ENCODE data around the gene MEAK7. TPM values are rescaled to one million over a fixed set of nuclear protein-coding genes. Genes with fewer than 3 reads are reported as not detected.

MEAK7 gene
- total RNA-seq, 2 experiments from 2014 or later: 21.1 to 22.4 TPM

DNA sequence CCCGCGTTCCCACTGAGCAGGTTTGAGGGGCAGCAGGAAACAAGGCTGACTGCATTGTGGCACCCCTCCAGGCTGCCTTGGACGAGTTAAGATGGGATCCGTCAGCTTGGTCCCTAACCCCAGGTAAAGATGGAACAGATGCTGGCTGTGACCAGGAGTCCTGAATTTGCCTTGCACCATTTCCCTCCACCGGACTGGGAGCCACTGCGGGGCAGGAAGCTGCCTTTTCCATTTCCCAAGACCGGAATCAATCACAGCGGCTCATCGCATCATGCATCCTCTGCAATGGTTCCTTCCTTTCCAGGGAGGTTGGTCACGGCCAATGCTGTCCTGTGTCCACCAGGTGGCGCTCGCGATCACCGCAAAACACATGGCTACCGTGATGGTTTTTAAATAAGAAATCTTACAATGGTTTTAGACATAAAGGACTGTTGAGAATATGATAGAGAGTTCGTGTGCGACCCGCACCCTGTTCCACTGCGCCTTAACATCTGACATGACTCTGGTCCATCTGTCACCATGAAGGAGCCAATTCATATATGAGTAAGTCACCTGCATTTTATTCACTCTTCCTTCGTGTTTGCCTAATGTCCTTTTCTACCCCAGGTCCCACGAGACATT is 6.8 kb upstream of the MEAK7 start:
- POLR2A ChIA-PET: interaction anchor here (0.6 to 1.8 kb wide), 8 partner anchors 39 to 106 kb away, joined by 3 to 6 read pairs (median 4); partner anchors contain the start of gene COTL1
- DNase-seq: peak; percentile 92
- TF ChIP-seq, protein P1, sequence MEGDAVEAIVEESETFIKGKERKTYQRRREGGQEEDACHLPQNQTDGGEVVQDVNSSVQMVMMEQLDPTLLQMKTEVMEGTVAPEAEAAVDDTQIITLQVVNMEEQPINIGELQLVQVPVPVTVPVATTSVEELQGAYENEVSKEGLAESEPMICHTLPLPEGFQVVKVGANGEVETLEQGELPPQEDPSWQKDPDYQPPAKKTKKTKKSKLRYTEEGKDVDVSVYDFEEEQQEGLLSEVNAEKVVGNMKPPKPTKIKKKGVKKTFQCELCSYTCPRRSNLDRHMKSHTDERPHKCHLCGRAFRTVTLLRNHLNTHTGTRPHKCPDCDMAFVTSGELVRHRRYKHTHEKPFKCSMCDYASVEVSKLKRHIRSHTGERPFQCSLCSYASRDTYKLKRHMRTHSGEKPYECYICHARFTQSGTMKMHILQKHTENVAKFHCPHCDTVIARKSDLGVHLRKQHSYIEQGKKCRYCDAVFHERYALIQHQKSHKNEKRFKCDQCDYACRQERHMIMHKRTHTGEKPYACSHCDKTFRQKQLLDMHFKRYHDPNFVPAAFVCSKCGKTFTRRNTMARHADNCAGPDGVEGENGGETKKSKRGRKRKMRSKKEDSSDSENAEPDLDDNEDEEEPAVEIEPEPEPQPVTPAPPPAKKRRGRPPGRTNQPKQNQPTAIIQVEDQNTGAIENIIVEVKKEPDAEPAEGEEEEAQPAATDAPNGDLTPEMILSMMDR (IDR thresholded peaks at IDR 0.05): peak; percentile 94
- H3K27me3 Mint-ChIP-seq: no peaks in the 10 kb centered on the region
- H3K9me3 Mint-ChIP-seq: no peaks in the 10 kb centered on the region
- peaks cover 17% of the 10 kb centered on the region for H3K36me3 Mint-ChIP-seq (ENCODE audit: low read depth)
- H3K4me1 Mint-ChIP-seq (ENCODE audit: low read depth): peaks cover 74% of the 10 kb centered on the region
- H3K4me3 Mint-ChIP-seq: peak overlapping the region; percentile 39
- CTCF ChIA-PET: interaction anchor here (0.6 to 11.0 kb wide), 41 partner anchors 8 to 228 kb away, joined by 3 to 145 read pairs (median 4); partner anchors contain the start of genes COTL1 and KLHL36
- intact Hi-C loops (cut with micrococcal nuclease): loop anchor here (1.0 to 10.0 kb wide), 2 partner anchors 111 to 214 kb away; no protein-coding TSS in a partner anchor
- ATAC-seq: peak; percentile 9
- peak overlapping the region; percentile 80 for H3K27ac Mint-ChIP-seq

DNA sequence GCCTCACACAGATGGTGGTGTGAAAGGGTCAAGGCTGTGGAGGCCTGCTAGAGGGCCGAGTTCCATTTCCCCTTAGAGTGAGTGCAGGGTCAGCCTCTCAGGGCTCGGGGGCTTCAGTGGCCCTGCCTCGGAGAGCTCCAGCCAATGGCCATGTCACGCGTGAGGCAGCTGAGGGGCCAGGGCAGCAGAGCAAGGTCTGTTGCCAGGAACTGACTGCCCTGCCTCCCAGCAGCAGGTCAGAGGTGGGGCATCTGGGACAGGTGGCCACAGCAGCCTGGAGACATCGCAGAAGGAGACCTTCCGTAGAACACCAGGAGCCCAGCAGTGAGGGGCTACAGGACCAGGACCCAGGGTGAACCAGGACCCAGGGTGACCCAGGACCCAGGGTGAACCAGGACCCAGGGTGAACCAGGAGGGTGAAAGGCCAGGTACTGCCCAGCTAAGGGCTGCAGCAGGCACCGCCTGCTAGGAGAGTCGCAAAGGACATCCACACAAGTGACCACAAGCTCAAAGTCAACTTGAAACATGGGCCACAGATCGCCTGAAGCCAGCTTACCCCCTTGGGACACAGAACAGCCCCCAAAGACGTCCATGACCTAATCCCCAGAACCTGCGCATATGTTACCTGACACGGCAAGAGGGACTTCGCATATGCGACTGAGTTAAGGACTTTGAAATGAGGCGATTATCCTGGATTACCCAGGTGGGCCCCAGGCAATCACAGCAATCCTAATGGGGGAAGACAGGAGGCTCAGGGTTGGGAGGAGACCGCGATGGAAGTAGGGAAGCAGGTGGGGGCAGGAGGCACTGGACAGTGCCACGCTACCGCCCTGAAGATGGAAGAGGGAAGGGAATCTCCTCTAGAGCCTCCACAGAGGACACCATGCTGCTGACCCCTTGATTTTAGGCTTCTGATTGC is 4.8 kb upstream of the MEAK7 start:
- H3K27me3 Mint-ChIP-seq: no peaks in the 10 kb centered on the region
- ChIA-PET POLR2A (interaction anchor here (1.0 to 4.0 kb wide), 2 partner anchors 63 to 108 kb away, joined by 3 to 19 read pairs; partner anchors contain the start of gene COTL1), CTCF (interaction anchor here (1.1 to 11.0 kb wide), 7 partner anchors 10 to 232 kb away, joined by 4 to 145 read pairs (median 8); no protein-coding TSS in a partner anchor)
- no peak for DNase-seq
- no peak overlapping the region for H3K27ac Mint-ChIP-seq
- H3K36me3 Mint-ChIP-seq (ENCODE audit: low read depth): peaks cover 18% of the 10 kb centered on the region
- peaks cover 73% of the 10 kb centered on the region for H3K4me1 Mint-ChIP-seq (ENCODE audit: low read depth)
- H3K9me3 Mint-ChIP-seq: no peaks in the 10 kb centered on the region
- intact Hi-C loops (cut with micrococcal nuclease): no loop called here
- ATAC-seq: no peak
- no peak overlapping the region for H3K4me3 Mint-ChIP-seq
- TF ChIP-seq, protein P1 (IDR thresholded peaks at IDR 0.05): no peak

DNA sequence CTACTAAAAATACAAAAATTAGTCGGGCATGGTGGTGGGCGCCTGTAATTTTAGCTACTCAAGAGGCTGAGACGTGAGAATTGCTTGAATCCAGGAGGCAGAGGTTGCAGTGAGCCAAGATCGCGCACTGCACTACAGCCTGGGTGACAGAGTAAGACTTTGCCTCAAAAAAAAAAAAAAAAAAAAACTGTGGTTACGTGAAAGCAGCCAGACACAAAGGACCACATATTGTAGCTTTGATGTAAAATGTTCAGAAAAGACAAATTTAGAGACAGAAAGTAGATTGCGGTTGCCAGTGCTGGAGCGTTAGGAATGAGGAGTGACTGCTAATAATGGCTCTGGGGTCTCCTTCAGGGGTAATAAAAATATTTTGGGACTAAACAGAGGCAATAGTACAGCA is 4.0 kb upstream of the MEAK7 start:
- no peak for ATAC-seq
- peaks cover 15% of the 10 kb centered on the region for H3K36me3 Mint-ChIP-seq (ENCODE audit: low read depth)
- POLR2A ChIA-PET: interaction anchor here (1.0 to 4.0 kb wide), 3 partner anchors 64 to 109 kb away, joined by 3 to 19 read pairs (median 6); partner anchors contain the start of gene COTL1

DNA sequence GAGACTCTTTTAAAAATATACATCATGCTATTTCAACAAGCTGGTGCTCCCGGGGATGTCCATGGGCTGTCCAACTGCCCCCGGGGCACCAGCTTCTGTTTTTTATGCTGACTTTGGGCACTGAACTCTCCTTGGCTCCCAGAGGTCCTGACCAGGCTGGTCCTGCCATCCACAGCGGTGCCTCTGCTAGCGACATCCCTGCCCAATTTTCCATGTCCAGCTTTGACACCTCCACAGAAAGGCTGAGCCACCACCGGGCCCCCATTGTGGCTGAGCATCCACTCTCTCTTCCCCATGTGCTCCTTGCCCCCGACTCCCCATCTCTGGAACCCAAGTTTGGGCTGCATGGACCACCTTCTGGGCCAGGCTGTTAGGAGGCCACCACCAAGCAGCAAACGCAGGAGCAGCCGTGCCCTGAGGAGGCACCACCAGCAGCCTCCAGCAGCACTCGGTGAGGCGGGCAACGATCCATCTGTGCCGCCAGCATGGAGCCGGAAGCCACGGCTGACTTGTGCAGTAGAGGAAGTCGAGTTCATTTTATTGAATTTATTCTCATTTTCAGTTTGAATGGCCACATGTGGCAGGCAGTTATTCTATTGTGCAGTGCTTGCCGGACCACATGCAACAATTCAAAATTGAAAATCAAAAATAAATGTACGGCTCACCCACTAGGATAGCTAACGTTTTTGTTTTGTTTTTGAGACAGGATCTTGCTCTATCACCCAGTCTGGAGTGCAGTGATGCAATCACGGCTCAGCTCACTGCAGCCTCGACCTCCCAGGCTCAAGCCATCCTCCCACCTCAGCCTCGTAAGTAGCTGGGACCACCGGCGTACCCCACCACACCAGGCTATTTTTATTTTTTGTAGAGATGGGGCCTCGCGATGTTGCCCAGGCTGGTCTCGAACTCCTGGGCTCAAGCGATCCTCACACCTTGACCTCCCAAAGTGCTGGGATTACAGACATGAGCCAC is 2.8 kb upstream of the MEAK7 start:
- peak overlapping the region; percentile 80 for H3K27ac Mint-ChIP-seq
- H3K36me3 Mint-ChIP-seq (ENCODE audit: low read depth): peaks cover 9% of the 10 kb centered on the region
- ChIA-PET POLR2A (interaction anchor here (1.4 to 4.0 kb wide), 7 partner anchors 7 to 110 kb away, joined by 5 to 19 read pairs (median 11); partner anchors contain the start of gene COTL1), CTCF (interaction anchor here (0.9 to 11.0 kb wide), 24 partner anchors 8 to 445 kb away, joined by 3 to 145 read pairs (median 6); partner anchors contain the start of gene COTL1)
- no peak for ATAC-seq
- intact Hi-C loops (cut with micrococcal nuclease): no loop called here
- H3K4me3 Mint-ChIP-seq: peak overlapping the region; percentile 66
- TF ChIP-seq, protein P1 (IDR thresholded peaks at IDR 0.05): no peak
- peak; percentile 50 for DNase-seq
- peaks cover 63% of the 10 kb centered on the region for H3K4me1 Mint-ChIP-seq (ENCODE audit: low read depth)
- no peaks in the 10 kb centered on the region for H3K9me3 Mint-ChIP-seq
- no peaks in the 10 kb centered on the region for H3K27me3 Mint-ChIP-seq

More for the DNA sequence above, 4.0 kb upstream of the MEAK7 start:
- intact Hi-C loops (cut with micrococcal nuclease): no loop called here
- Mint-ChIP-seq H3K27ac (peak overlapping the region; percentile 51), H3K9me3 (no peaks in the 10 kb centered on the region), H3K4me1 (ENCODE audit: low read depth) (peaks cover 71% of the 10 kb centered on the region), H3K4me3 (peak overlapping the region; percentile 16), H3K27me3 (no peaks in the 10 kb centered on the region)
- DNase-seq: peak; percentile 56
- TF ChIP-seq, protein P1 (IDR thresholded peaks at IDR 0.05): no peak
- CTCF ChIA-PET: interaction anchor here (0.9 to 11.0 kb wide), 9 partner anchors 11 to 444 kb away, joined by 3 to 145 read pairs (median 4); partner anchors contain the start of gene COTL1
